GM23338 (cell line): Measurements from ENCODE around the gene PIK3C2G. TPM values are rescaled to one million over a fixed set of nuclear protein-coding genes. Genes with fewer than 3 reads are reported as not detected.

Source experiments
- ATAC-seq: fragments of 200-7000 bp; cut with Tn5 transposase; 3 replicates; pipeline ENCODE4 v1.9.1; 2020
- DNase-seq: peaks from one replicate; pipeline ENCODE4 v3.0.0-alpha.2; 2015; ENCODE audit warnings: low spot score
- H2AFZ ChIP-seq: fragments of 200-600 bp; sonication (generic); 2 replicates; pipeline ENCODE4 v1.8.0; 2016; ENCODE audit warnings: antibody characterized with exemption, mild to moderate bottlenecking, moderate library complexity
- H3F3A ChIP-seq: fragments of 200-600 bp; sonication (generic); replicated peaks from 2 replicates; pipeline ENCODE4 v1.8.0; 2017; ENCODE audit warnings: antibody characterized with exemption, mixed run types, low read depth
- H3K27ac ChIP-seq: fragments of 200-600 bp; sonication (generic); 2 replicates; pipeline ENCODE4 v1.6.1; 2016; ENCODE audit warnings: low read depth
- H3K27me3 ChIP-seq: fragments of 200-600 bp; sonication (generic); 2 replicates; pipeline ENCODE4 v1.8.0; 2016; ENCODE audit warnings: mild to moderate bottlenecking, mixed run types, moderate library complexity; ENCODE audit not compliant: insufficient read depth
- H3K36me3 ChIP-seq: fragments of 200-600 bp; sonication (generic); 2 replicates; pipeline ENCODE4 v1.8.0; 2016; ENCODE audit warnings: mild to moderate bottlenecking; ENCODE audit not compliant: insufficient read depth
- H3K4me1 ChIP-seq: fragments of 200-600 bp; sonication (generic); 2 replicates; pipeline ENCODE4 v1.8.0; 2016; ENCODE audit warnings: mild to moderate bottlenecking, moderate library complexity; ENCODE audit not compliant: insufficient read depth
- H3K4me2 ChIP-seq: fragments of 200-600 bp; sonication (generic); 2 replicates; pipeline ENCODE4 v1.7.1; 2017; ENCODE audit warnings: mixed run types
- H3K4me3 ChIP-seq: fragments of 200-600 bp; sonication (generic); 2 replicates; pipeline ENCODE4 v1.6.1; 2016; ENCODE audit warnings: mixed run types
- H3K79me2 ChIP-seq: fragments of 200-600 bp; sonication (generic); replicated peaks from 2 replicates; pipeline ENCODE4 v1.8.0; 2017; ENCODE audit warnings: mild to moderate bottlenecking; ENCODE audit not compliant: insufficient read depth
- H3K9me2 ChIP-seq: fragments of 200-600 bp; sonication (generic); 2 replicates; pipeline ENCODE4 v1.8.0; 2017; ENCODE audit not compliant: insufficient read depth
- H4K20me1 ChIP-seq: fragments of 200-600 bp; sonication (generic); replicated peaks from 2 replicates; pipeline ENCODE4 v1.8.0; 2017; ENCODE audit warnings: mild to moderate bottlenecking; ENCODE audit not compliant: insufficient read depth
- H3K27ac Mint-ChIP-seq: 2 replicates; pipeline ENCODE4 v1.8.0; 2020; ENCODE audit warnings: inconsistent platforms, mild to moderate bottlenecking, moderate library complexity, mixed read lengths
- H3K27me3 Mint-ChIP-seq: 3 replicates; pipeline ENCODE4 v1.8.0; 2022; ENCODE audit warnings: low read depth, mild to moderate bottlenecking, moderate library complexity, mixed read lengths, inconsistent platforms; ENCODE audit not compliant: insufficient read depth, poor library complexity
- H3K36me3 Mint-ChIP-seq: 3 replicates; pipeline ENCODE4 v1.8.0; 2021; ENCODE audit warnings: low read depth, mild to moderate bottlenecking, inconsistent platforms, moderate library complexity, mixed read lengths
- H3K4me1 Mint-ChIP-seq: 3 replicates; pipeline ENCODE4 v1.8.0; 2020; ENCODE audit warnings: mild to moderate bottlenecking, inconsistent platforms, mixed read lengths
- H3K4me3 Mint-ChIP-seq: 3 replicates; pipeline ENCODE4 v1.8.0; 2021; ENCODE audit warnings: moderate library complexity, mild to moderate bottlenecking, inconsistent platforms, mixed read lengths
- H3K9me3 Mint-ChIP-seq: 3 replicates; pipeline ENCODE4 v1.8.0; 2020; ENCODE audit warnings: moderate library complexity, mild to moderate bottlenecking, inconsistent platforms, mixed read lengths
- CREB1 ChIP-seq: fragments of 250-450 bp; sonication (Bioruptor Pico); IDR thresholded peaks from 2 replicates; pipeline ENCODE4 v1.5.0; 2020; ENCODE audit warnings: low read depth, mild to moderate bottlenecking, moderate library complexity
- ETS1 ChIP-seq: IDR thresholded peaks from 2 replicates; pipeline ENCODE4 v1.6.1; 2016; ENCODE audit warnings: antibody characterized with exemption
- EZH2 ChIP-seq: fragments of 200-600 bp; sonication (generic); IDR thresholded peaks from one replicate; pipeline ENCODE4 v1.8.0; 2017; ENCODE audit warnings: antibody characterized with exemption, mild to moderate bottlenecking, low read depth; ENCODE audit not compliant: unreplicated experiment
- EZH2phosphoT487 ChIP-seq: fragments of 200-600 bp; sonication (generic); IDR thresholded peaks from one replicate; pipeline ENCODE4 v1.8.1; 2018; ENCODE audit warnings: antibody characterized with exemption; ENCODE audit not compliant: unreplicated experiment
- JUNB ChIP-seq: IDR thresholded peaks from one replicate; pipeline ENCODE4 v1.6.1; 2016; ENCODE audit warnings: antibody characterized with exemption; ENCODE audit not compliant: unreplicated experiment
- NANOG ChIP-seq: IDR thresholded peaks from 2 replicates; pipeline ENCODE4 v1.6.1; 2016; ENCODE audit warnings: antibody characterized with exemption, borderline replicate concordance
- POLR2AphosphoS5 ChIP-seq: IDR thresholded peaks from 2 replicates; pipeline ENCODE4 v1.6.1; 2016; ENCODE audit warnings: antibody characterized with exemption, low read depth
- STAT1 ChIP-seq: IDR thresholded peaks from one replicate; pipeline ENCODE4 v1.6.1; 2016; ENCODE audit warnings: antibody characterized with exemption; ENCODE audit not compliant: unreplicated experiment
- ZNF331 ChIP-seq: fragments of 250-450 bp; sonication (Bioruptor Pico); IDR thresholded peaks from 2 replicates; pipeline ENCODE4 v1.5.0; 2020; ENCODE audit warnings: low read depth, mild to moderate bottlenecking, moderate library complexity
- ZNF462 ChIP-seq: fragments of 250-450 bp; sonication (Bioruptor Pico); IDR thresholded peaks from 2 replicates; pipeline ENCODE4 v1.5.0; 2020; ENCODE audit warnings: mild to moderate bottlenecking, moderate library complexity
- polyA plus RNA-seq: library from polyadenylated mRNA; unstranded; fragments of >200 nt; fragmentation: Nextera tagmentation; extraction: Ambion mirVana; gene quantifications from 2 replicates; pipeline ENCODE4 v1.2.1, GENCODE V29; 2016
- total RNA-seq: library from RNA; depleted of rRNA; stranded (reverse); fragments of >200 nt; shearing (Covaris generic); gene quantifications from 2 replicates; pipeline ENCODE4 v1.2.3, GENCODE V29; 2014
- TF ChIP-seq, protein P1 (sequence below): IDR thresholded peaks from one replicate; pipeline ENCODE4 v1.6.1; 2018; ENCODE audit warnings: antibody characterized with exemption; ENCODE audit not compliant: unreplicated experiment
- TF ChIP-seq, protein P2 (sequence below), 2 experiments: fragments of 200-600 bp in 1 of 2; sonication (generic) in 1 of 2; conservative IDR thresholded peaks; 2 replicates each; pipeline versions ENCODE4 v1.5.1 to v1.6.1; 2016 to 2017; ENCODE audit warnings: antibody characterized with exemption in 2 of 2, low read depth in 2 of 2, mild to moderate bottlenecking in 2 of 2, moderate library complexity in 1 of 2

PIK3C2G gene
- total and polyA plus RNA-seq, 2 experiments from 2014 or later, result not detected

GRCh38 chr12:18470251-18470650 is 208.9 kb downstream of the PIK3C2G start (continued):
- TF ChIP-seq, protein P1, sequence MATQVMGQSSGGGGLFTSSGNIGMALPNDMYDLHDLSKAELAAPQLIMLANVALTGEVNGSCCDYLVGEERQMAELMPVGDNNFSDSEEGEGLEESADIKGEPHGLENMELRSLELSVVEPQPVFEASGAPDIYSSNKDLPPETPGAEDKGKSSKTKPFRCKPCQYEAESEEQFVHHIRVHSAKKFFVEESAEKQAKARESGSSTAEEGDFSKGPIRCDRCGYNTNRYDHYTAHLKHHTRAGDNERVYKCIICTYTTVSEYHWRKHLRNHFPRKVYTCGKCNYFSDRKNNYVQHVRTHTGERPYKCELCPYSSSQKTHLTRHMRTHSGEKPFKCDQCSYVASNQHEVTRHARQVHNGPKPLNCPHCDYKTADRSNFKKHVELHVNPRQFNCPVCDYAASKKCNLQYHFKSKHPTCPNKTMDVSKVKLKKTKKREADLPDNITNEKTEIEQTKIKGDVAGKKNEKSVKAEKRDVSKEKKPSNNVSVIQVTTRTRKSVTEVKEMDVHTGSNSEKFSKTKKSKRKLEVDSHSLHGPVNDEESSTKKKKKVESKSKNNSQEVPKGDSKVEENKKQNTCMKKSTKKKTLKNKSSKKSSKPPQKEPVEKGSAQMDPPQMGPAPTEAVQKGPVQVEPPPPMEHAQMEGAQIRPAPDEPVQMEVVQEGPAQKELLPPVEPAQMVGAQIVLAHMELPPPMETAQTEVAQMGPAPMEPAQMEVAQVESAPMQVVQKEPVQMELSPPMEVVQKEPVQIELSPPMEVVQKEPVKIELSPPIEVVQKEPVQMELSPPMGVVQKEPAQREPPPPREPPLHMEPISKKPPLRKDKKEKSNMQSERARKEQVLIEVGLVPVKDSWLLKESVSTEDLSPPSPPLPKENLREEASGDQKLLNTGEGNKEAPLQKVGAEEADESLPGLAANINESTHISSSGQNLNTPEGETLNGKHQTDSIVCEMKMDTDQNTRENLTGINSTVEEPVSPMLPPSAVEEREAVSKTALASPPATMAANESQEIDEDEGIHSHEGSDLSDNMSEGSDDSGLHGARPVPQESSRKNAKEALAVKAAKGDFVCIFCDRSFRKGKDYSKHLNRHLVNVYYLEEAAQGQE, result no peak
- TF ChIP-seq POLR2AphosphoS5, result no peak
- TF ChIP-seq ETS1, result no peak
- no peak for TF ChIP-seq CREB1 (CRISPR knock-in tag)
- TF ChIP-seq EZH2, result no peak

DNA sequence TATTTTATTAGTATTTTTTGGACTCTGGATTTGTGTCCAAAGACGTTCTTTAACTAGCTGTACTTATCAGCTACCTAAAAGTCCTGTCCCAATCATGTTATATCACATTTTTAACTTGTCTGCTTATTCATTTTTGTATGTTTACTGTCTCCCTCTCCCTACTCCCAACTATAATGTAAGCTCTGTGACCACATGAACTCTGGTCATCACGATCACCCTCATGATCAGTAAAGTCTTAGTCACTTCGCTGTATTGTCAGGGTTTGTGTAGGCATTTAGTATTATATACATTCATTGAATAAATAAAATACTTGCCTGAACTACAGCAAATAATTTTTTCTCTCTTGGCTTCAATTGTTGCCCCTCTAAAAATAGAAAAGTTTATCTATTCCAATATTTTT is 211.0 kb downstream of the PIK3C2G start:
- H3K4me2 ChIP-seq, result no peak overlapping the region
- no peaks in the 10 kb centered on the region for H3K9me2 ChIP-seq
- H3K79me2 ChIP-seq, result no peaks in the 10 kb centered on the region
- no peaks in the 10 kb centered on the region for H4K20me1 ChIP-seq
- Mint-ChIP-seq H3K4me3 (no peak overlapping the region), H3K27ac (no peak overlapping the region), H3K4me1 (peaks cover 19% of the 10 kb centered on the region), H3K27me3 (no peaks in the 10 kb centered on the region), H3K36me3 (no peaks in the 10 kb centered on the region), H3K9me3 (no peaks in the 10 kb centered on the region)
- no peaks in the 10 kb centered on the region for H3K27me3 ChIP-seq
- DNase-seq, result no peak
- no peaks in the 10 kb centered on the region for H3F3A ChIP-seq
- H2AFZ ChIP-seq, result no peak overlapping the region
- no peak overlapping the region for H3K4me3 ChIP-seq
- no peaks in the 10 kb centered on the region for H3K36me3 ChIP-seq
- no peak for ATAC-seq
- no peak overlapping the region for H3K27ac ChIP-seq
- H3K4me1 ChIP-seq, result peaks cover 3% of the 10 kb centered on the region; the same call in 1 of the 2 replicates
- TF ChIP-seq CREB1 (CRISPR knock-in tag) (no peak), NANOG (no peak), EZH2phosphoT487 (no peak), POLR2AphosphoS5 (no peak), ZNF331 (CRISPR knock-in tag) (no peak), ZNF462 (CRISPR knock-in tag) (no peak), STAT1 (no peak), JUNB (no peak)
- TF ChIP-seq, protein P2, sequence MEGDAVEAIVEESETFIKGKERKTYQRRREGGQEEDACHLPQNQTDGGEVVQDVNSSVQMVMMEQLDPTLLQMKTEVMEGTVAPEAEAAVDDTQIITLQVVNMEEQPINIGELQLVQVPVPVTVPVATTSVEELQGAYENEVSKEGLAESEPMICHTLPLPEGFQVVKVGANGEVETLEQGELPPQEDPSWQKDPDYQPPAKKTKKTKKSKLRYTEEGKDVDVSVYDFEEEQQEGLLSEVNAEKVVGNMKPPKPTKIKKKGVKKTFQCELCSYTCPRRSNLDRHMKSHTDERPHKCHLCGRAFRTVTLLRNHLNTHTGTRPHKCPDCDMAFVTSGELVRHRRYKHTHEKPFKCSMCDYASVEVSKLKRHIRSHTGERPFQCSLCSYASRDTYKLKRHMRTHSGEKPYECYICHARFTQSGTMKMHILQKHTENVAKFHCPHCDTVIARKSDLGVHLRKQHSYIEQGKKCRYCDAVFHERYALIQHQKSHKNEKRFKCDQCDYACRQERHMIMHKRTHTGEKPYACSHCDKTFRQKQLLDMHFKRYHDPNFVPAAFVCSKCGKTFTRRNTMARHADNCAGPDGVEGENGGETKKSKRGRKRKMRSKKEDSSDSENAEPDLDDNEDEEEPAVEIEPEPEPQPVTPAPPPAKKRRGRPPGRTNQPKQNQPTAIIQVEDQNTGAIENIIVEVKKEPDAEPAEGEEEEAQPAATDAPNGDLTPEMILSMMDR (conservative IDR thresholded peaks at IDR 0.05; ENCODE audit: low read depth in 2 of 2), result no peak
